Rectal smooth muscle tissue (tissue), 1 donor: ENCODE data around the gene TMEM270.

ENCODE experiments used
- H3K27ac ChIP-seq: one replicate; pipeline ENCODE4 v1.7.0; 2013; ENCODE audit warnings: low read depth, low read length, inconsistent platforms
- H3K27me3 ChIP-seq: one replicate; pipeline ENCODE4 v1.7.0; 2013; ENCODE audit warnings: low read length; ENCODE audit not compliant: control insufficient read depth, insufficient read depth
- H3K36me3 ChIP-seq: one replicate; pipeline ENCODE4 v1.7.0; 2013; ENCODE audit warnings: low read length; ENCODE audit not compliant: control insufficient read depth, insufficient read depth
- H3K4me1 ChIP-seq: one replicate; pipeline ENCODE4 v1.7.0; 2013; ENCODE audit warnings: low read length; ENCODE audit not compliant: control insufficient read depth, insufficient read depth
- H3K4me3 ChIP-seq: one replicate; pipeline ENCODE4 v1.7.0; 2013; ENCODE audit warnings: low read length
- H3K9ac ChIP-seq: one replicate; pipeline ENCODE4 v1.7.0; 2013; ENCODE audit warnings: low read length

TMEM270 gene

DNA sequence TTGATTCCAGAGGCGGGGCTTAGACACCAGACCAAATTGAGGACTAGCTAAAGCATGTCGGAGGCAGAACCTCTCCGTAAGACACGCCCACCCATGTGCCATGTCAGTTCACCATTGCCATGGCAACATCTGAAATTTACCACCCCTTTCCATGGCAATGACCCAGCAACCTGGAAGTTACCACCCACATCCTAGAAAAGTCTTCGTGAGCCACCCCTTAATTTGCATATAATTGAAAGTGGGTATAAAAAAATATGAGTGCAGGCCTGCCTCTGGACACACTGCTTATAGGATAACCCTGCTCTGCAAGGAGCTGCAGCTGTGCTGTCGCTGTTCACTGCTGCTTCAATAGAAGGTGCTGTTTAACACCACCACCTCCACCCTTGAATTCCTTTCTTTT is 28.0 kb downstream of the TMEM270 start:
- H3K4me3 ChIP-seq = no peak overlapping the region
- no peaks in the 10 kb centered on the region for H3K27me3 ChIP-seq
- H3K4me1 ChIP-seq = peaks cover 27% of the 10 kb centered on the region
- H3K9ac ChIP-seq = no peak overlapping the region
- no peaks in the 10 kb centered on the region for H3K36me3 ChIP-seq
- H3K27ac ChIP-seq = no peak overlapping the region

DNA sequence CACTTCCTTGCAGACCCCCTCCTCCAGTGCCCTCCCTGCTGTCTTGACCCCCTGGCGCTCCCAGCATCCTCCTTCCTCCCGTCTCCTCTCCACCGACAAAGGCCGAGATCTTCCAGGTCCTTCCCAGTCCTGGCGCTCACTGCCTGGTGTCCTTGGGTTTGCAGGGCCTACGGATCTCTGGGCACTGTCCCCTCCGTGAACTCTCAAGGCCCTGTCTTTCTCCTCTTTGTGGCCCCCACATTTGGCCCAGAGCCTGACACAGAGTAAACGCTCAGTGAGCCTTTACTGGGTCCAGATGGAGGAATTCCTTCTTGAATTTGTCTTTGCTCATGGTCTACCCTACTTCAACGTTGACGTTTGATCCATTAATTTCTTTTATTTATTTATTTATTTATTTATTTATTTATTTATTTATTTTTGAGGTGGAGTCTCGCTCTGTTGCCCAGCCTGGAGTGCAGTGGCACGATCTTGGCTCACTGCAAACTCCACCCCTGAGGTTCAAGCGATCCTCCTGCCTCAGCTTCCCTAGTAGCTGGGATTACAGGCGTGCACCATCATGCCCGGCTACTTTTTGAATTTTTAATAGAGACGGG is 29.7 kb downstream of the TMEM270 start:
- Histone ChIP-seq H3K9ac (no peak overlapping the region), H3K27me3 (no peaks in the 10 kb centered on the region), H3K36me3 (no peaks in the 10 kb centered on the region), H3K27ac (no peak overlapping the region), H3K4me1 (peaks cover 31% of the 10 kb centered on the region), H3K4me3 (no peak overlapping the region)

DNA sequence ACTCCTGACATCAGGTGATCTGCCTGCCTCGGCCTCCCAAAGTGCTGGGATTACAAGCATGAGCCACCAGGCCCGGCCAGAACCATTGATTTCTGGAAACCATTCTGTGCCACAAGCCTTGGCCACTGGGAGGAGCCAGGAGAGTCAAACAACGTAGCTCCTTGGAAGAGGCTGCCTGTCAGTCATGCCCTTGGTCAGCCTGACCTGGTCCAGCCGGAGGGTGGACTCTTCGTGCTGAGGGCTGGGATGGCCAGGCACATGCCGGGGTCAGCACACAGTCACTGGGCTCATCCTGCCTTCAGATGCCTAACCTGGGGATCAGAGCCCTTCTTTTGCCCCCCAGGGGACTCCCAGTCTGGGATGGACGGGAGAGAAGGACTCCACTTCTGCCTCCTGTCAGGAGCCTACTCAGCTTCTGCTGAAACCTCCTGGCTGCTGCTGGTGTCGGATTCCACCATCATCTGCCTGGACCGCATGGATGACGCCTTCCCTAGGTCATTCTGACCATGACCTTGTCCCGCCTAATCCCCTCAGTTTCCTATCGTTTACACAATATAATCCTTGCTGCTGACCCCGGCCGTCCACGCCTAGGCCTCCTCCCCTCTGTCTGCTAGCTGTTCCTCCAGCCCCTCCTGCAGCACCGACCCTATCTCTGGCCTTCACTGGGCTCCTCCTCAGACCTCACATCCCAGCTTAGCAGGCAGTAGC is 30.4 kb downstream of the TMEM270 start:
- no peak overlapping the region for H3K4me3 ChIP-seq
- no peak overlapping the region for H3K9ac ChIP-seq
- H3K36me3 ChIP-seq = no peaks in the 10 kb centered on the region
- no peak overlapping the region for H3K27ac ChIP-seq
- no peaks in the 10 kb centered on the region for H3K27me3 ChIP-seq
- H3K4me1 ChIP-seq = peaks cover 25% of the 10 kb centered on the region

DNA sequence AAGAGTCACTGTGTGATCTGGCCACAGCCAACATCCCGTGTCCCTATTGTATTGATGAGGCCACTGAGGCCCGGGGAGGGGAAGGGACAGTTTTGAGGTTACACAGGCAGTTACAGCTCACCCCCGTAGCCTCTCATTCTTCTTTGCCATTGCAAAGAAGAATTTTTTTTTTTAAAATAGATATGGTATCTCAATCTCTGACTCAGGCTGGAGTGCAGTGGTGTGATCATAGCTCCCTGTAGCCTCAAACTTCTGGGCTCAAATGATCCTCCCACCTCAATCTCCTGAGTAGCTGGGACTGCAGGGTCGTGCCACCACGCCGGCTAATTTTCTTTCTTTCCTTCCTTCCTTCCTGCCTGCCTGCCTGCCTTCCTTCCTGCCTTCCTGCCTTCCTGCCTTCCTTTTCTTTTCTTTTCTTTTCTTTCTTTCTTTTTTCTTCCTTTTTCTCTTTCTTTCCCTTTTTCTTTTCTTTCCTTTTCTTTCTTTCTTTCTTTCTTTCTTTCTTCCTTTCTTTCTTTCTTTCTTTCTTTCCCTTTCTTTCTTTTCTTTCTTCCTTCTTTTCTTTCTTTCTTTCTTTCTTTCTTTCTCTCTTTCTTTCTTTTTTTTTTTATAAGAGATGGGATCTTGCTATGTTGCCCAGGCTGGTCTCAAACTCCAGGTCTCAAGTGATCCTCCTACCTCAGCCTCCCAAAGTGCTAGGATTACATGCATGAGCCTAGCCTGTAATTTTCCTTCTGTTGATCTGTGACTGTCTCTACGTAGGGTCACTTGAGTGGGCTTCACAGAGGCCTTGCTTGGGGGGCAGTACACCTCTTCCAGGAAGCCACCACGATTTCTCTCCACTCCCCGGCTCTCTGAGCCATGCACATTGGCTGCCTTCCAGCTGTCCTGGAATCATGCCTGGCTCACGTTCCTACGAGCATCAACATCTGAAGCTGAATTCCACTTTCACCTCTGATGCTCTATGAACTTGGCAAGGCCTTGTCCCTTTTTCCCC is 31.3 kb downstream of the TMEM270 start:
- no peaks in the 10 kb centered on the region for H3K36me3 ChIP-seq
- H3K27ac ChIP-seq = no peak overlapping the region
- no peak overlapping the region for H3K9ac ChIP-seq
- peaks cover 16% of the 10 kb centered on the region for H3K4me1 ChIP-seq
- H3K27me3 ChIP-seq = no peaks in the 10 kb centered on the region
- no peak overlapping the region for H3K4me3 ChIP-seq

DNA sequence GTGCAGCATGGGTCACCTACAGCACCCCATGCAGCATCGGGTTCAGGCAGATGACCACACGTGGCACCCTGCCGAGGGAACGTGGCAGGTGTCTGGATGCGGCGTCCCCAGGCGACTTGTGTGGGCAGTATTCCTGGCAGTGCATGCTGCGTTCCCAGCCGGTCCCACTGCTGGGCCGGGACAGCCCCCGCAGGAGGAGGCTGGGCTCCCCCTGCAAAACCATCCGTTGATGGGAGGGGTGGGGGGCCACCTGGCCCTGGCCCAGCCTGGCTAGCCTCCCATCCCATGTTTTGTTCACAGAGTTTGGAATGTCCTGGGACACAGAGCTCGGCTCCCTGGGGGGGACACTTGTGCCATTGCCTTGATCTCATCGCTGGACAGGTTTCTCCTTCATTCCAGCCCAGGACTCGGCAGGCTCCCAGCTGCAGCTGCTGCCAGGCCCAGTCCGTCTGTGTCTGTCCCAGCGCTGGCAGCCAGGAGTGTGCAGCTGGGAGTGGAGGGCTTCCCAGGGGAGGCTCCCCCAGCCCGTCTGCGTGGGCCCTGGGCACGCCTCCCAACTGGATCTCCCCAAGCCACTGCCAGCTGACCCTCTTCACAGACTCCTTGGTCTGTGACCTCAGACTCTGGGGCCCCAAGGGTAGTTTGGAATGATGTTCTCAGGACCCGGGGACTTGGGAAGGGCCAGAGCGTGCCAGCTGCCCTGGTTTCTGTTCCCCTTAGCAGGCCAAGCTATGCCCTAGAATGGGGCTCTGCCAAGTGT is 32.6 kb downstream of the TMEM270 start:
- Histone ChIP-seq H3K9ac (no peak overlapping the region), H3K4me3 (no peak overlapping the region)

DNA sequence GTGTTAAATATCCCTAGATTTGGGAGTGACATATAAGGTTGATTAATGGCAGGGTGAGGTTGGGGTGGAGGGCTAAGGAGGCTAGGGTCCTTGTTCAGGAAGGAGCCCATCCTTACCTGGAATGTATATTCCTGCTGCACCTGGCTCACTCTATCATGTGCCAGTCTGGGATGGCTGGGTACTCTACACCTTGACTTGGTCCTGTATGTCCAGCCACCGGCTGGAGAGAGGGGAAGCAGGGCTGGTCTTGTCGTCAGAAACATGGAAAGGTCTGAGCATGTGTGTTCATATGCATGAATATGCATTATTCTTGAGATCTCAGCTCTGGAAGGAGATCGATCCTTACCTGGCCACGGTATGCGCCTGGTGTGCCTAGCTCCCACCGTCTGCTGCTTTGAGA is 33.2 kb downstream of the TMEM270 start:
- peak overlapping the region; percentile 75 for H3K27ac ChIP-seq

More for the DNA sequence above, 32.6 kb downstream of the TMEM270 start:
- Histone ChIP-seq H3K27ac (peak overlapping the region; percentile 61), H3K4me1 (peaks cover 15% of the 10 kb centered on the region), H3K27me3 (no peaks in the 10 kb centered on the region), H3K36me3 (no peaks in the 10 kb centered on the region)

DNA sequence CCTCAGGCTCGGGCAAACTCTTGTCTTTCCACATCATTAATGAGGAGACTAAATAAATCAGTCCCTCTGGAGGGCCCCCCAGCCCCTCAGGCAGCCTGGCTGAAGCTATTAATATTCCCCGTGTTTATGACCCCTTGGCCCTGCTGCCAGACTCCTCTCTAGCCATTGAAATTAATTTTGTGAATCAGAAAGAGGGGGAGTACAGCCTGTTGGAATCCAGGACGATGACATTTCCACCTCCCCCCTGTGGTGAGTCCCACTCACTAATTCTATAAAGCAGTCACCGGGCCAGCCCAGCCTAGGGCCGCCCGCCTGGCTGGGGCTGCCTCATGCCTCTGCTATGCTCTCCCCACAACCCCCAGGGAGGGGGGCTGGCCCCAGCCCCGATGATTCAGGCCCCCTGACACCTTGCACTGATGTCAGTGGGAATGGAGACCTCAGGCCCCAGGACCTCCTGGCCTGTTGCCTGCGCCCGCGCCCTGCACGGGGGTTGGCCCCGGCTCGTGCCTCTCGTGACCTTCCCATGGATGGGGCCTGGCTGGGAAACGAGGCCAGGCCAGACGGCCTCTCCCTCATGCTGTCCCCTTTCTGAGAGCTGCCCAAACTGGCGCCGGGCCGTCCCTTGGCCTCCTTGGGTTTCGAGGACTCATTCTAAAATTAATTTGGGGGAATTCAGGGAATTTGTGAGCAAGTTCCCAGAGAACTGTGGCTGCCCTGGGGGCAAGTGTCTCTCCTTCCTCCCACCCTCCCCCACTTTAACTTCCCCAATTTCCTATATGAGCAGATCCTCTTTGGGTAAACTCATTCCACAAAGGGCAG is 34.0 kb downstream of the TMEM270 start:
- H3K4me3 ChIP-seq = no peak overlapping the region
- peaks cover 15% of the 10 kb centered on the region for H3K4me1 ChIP-seq
- H3K27ac ChIP-seq = peak overlapping the region; percentile 75
- H3K27me3 ChIP-seq = no peaks in the 10 kb centered on the region
- H3K9ac ChIP-seq = no peak overlapping the region
- no peaks in the 10 kb centered on the region for H3K36me3 ChIP-seq

More for the DNA sequence above, 33.2 kb downstream of the TMEM270 start:
- Histone ChIP-seq H3K27me3 (no peaks in the 10 kb centered on the region), H3K4me1 (peaks cover 15% of the 10 kb centered on the region), H3K36me3 (no peaks in the 10 kb centered on the region), H3K4me3 (no peak overlapping the region), H3K9ac (no peak overlapping the region)

DNA sequence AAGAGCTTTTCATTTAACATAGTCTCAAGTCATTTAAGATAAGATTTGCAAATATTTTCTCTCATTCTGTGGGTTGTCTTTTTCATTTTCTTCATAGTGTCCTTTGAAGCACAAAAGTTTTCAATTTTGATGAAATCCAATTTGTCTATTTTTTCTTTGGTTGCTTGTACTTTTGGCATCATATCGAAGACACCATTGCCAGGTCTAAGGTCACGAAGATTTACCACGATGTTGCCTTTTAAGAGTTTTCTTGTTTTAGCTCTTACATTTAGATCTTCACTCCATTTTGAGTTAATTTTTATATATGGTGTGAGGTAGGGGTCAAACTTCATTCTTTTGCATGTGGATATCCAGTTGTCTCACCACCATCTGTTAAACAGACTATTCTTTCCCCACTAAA is 34.7 kb downstream of the TMEM270 start:
- no peaks in the 10 kb centered on the region for H3K36me3 ChIP-seq
- no peaks in the 10 kb centered on the region for H3K27me3 ChIP-seq
- no peak overlapping the region for H3K4me3 ChIP-seq
- H3K4me1 ChIP-seq = peaks cover 15% of the 10 kb centered on the region
- no peak overlapping the region for H3K9ac ChIP-seq
- H3K27ac ChIP-seq = peak overlapping the region; percentile 48

DNA sequence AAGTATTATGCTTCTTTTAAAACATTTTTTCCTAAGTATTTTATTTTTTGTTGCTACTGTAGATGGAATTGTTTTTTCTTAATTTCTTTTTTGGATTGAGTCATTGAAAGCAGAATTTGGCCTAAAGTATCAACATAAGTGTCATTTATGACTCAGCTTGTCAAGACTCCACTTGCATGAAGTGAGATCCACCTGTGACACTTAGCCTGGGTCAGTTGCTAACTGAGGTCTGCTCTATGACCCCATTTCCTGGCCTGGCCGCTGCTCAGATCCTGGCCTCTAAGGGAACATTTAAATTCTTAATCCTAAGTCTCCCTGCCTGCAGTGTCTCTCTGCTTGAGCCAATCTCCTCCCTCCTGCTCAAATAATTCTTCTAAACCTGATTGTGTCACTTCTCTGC is 35.5 kb downstream of the TMEM270 start:
- Histone ChIP-seq H3K36me3 (no peaks in the 10 kb centered on the region), H3K27ac (no peak overlapping the region), H3K27me3 (no peaks in the 10 kb centered on the region), H3K4me1 (peaks cover 15% of the 10 kb centered on the region), H3K9ac (no peak overlapping the region), H3K4me3 (no peak overlapping the region)

DNA sequence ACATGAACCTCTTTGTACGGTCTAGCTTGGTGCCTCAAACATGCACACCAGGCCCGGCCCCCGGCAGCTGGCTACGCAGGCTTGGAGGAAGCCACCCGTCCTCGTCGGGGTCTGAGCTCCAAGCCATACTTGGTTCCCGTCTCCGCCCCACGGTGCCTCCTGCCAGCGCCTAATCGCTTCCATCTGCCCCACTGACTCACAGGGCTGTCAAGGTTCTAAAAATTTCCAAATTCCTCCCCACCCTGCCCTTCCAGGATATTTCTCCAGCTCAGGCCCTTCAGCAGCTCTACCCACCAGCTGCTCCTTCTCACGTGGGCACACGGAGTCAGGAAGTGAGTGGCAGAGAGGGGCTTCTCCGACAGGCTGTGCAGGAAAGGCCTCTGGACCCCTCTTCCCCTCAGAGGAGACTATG is 38.8 kb downstream of the TMEM270 start:
- Histone ChIP-seq H3K9ac (no peak overlapping the region), H3K4me1 (no peaks in the 10 kb centered on the region), H3K27me3 (no peaks in the 10 kb centered on the region), H3K27ac (no peak overlapping the region), H3K36me3 (no peaks in the 10 kb centered on the region), H3K4me3 (no peak overlapping the region)

DNA sequence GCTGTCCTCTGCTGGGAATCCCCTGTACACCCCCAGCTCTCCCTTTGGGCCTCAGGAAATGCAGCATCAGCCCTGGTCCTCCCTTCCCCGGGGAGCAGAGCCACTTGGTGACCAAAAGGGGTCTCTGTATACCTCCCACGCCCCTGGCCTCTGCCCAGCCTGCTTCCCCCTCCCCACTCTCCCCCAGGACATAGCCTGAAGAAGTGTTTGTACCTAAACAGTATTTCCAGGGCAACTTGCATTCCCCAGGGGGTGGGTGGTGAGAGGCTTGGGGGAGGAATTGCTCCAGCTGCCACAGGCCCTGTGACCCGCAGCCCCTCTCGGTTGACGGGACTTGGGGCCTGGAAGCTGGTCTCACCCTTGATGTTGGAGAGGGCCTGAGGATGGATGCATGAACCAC is 39.3 kb downstream of the TMEM270 start:
- H3K9ac ChIP-seq = no peak overlapping the region
- no peak overlapping the region for H3K4me3 ChIP-seq
- H3K36me3 ChIP-seq = no peaks in the 10 kb centered on the region
- H3K4me1 ChIP-seq = no peaks in the 10 kb centered on the region
- no peaks in the 10 kb centered on the region for H3K27me3 ChIP-seq
- H3K27ac ChIP-seq = no peak overlapping the region
